HG02973 (cell line): ENCODE measurements around the gene PILRB.
A peak's percentile ranks its signal among the peaks of the same experiment; 100 is the strongest.
"Not testable (repeated sequence)": the region's sequence is repeated elsewhere in the genome, so short reads cannot be mapped to it uniquely, and the experiment has no call there.

Experiments
- ATAC-seq: cut with Tn5 transposase; IDR thresholded peaks from one replicate; pipeline ENCODE4 v1.9.1; 2021; ENCODE audit warnings: moderate library complexity; ENCODE audit not compliant: unreplicated experiment

PILRB gene

DNA sequence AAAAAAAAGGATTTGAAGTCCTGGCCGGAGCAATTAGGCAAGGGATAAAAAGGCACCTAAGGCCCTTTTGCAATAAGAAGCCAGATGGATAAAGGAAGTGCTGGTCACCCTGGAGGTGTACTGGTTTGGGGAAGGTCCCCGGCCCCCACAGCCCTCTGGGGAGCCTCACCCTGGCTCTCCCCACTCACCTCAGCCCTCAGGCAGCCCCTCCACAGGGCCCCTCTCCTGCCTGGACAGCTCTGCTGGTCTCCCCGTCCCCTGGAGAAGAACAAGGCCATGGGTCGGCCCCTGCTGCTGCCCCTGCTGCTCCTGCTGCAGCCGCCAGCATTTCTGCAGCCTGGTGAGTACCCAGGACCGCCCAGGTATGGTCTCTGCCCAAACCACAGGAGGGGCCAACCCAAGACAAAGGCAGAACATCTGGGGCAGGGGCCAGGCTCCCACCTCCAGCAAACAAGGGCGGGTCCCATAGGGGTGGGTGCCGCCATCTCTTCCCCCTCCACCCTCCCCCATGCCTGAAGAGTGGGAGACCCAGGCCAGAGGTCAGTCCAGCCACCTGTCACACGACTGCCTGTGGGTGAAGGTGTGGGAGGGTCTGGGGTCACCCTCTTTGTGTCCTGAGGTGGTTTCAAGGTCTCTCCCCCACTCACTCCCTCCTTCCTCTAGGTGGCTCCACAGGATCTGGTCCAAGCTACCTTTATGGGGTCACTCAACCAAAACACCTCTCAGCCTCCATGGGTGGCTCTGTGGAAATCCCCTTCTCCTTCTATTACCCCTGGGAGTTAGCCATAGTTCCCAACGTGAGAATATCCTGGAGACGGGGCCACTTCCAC lies at the start of gene PILRB:
Gene PILRB, plus strand, starts transcription at position 91 of the 830 bp plus-strand sequence. Its CDS starts 186 bp downstream, at position 277.
- ATAC-seq, result no peak

DNA sequence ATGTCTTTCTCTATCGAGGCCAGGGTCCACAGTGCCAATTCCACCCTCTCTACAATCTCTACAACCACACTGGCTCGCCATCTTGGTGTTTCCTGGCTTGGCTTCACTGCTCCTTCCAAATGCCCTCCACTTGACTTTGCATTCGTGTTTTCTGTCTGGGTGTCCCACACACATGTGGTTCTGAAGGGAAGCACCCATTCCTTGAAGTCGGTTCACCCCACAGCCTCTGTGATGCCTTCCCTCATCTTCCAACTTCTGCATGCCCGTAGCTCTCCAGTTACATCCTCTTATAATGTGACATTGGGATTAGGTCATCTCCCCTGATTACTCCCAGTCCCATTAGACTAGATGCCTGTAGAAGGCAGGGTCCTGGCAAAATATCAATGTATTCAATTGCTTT lies 39.6 kb upstream of the PILRB start:
- not testable (repeated sequence) for ATAC-seq

DNA sequence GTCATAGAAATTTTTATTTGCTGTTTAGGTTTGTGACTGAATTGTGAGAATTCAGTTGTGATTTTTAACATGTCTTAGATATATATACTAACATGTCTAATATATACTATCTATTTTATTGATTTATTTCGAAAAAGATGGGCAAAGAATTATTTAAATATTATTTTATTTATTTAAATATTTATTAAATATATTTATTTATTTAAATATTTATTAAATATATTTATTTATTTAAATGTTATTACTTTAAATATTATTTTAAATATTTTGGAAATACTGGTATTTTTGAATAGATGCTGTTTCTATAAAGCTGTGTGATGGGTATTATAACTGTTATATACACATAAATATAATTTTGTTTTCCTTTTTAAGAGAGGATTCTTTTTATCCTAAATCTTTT lies 36.3 kb upstream of the PILRB start:
- ATAC-seq, result not testable (repeated sequence)

DNA sequence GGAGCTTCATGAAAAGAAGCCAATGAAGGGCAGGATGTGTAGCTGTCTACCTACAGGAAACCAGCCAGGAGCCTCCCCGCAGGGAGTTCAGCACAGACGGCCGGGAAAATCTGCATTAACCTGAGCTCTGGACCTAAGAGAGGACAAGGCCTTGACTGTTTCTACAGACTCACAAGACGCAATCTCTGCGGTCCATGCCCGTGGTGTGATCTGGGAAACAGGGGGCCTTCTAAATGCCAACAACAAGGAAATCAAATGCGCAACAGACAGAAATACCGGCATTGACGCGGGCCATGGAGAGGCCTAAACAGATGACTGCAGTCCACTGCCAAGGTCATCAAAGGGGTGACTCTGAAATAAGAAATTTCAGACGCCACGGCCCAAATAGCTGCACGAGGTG lies 33.7 kb upstream of the PILRB start:
- not testable (repeated sequence) for ATAC-seq

DNA sequence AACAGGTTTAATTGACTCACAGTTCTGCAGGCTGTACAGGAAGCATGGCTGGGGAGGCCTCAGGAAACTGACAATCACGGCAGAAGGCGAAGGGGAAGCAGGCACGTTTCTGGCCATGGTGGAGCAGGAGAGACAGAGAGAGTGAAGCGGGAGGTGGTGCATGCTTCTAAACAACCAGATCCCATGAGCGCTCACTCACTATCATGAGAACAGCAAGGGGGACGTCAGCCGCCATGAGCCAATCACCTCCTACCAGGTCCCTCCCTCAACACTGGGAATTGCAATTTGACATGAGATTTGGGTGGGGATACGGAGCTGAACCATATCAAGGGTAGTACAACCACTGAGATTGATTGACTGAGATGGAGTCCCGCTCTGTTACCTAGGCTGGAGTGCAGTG lies 32.2 kb upstream of the PILRB start:
- ATAC-seq, result not testable (repeated sequence)

DNA sequence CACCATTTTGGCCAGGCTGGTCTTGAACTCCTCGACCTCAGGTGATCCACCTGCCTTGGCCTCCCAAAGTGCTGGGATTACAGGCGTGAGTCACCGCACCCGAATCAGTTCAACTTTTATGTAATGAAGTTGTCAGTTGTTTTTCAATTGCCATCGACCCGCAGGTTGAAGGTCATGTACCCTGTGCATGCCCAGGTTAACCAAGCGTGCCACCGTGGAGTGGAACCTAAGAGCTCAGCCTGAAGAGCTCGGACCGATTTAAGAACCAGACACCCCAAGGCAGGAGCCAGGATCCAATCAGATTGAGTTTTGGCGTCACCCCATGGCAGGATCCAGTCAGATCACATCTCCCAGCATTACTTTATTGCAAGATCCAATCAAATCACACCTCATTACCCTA lies 31.0 kb upstream of the PILRB start:
- not testable (repeated sequence) for ATAC-seq

DNA sequence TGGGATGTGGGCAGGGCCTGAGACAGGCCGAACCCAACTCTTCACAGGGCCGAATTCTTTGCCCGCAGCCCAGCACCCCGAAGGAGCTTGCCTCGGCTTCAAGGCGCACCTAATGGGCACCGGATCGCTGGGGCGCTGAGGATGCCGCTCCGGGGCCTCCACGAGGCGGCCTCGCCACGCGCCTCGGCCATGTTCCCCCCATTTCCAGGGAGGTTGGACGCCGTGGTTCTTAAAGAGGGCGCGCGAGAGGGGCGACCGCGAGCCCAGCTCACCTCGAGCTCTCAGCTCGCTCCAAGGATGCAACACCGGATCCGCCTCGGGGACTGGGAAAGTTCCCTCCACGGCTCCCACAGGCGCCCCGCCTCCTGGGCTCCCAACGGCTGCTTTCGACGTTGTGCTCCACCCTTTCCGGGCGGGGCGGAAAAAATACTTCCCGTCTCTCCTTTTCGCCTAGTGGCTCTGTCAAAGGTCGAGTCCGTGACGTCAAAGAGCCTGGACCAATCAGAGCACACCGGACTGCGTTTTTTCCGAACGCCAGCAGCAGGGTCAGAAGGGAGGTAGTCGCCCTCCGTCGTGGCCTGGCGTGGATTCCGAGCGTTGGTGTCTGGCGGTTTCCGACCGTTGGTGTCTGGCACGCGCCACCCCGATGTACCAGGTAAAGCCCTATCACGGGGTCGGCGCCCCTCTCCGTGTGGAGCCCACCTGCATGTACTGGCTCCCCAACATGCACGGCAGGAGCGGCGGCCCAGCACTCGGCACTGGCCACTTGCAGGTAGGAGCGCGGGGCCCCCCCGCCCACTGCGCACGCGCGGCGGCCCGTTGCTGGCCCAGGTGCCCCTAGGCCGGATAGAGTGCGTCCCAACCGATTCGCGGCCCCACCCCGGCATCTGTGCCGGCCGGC lies 22.1 kb upstream of the PILRB start:
- peak; percentile 87 for ATAC-seq

DNA sequence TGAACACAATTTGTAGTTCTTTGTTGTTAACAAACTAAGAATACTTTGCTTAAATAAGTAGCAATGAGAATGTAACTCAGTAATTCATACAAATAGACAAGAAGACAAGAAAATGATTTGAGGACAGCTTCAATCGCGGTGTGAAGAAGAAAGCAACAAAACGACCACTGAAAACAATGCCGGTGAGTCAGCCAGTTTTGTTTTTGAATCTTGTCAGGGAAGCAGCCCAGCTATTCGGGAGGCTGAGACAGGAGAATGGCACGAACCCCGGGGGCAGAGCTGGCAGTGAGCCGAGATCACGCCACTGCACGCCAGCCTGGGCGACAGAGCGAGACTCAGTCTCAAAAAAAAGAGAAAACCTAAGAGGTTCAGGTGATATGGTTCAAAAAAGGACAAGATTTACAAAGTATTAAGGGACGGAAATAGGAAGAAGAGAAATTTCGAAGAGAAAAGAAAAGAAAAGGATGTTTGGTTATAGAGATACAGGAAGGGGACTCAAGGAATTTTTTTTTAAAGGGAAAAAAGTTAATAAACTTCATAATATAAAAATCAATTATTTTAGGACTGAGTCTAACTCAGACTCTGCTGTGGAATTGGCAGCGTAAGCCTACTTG lies 19.7 kb upstream of the PILRB start:
- not testable (repeated sequence) for ATAC-seq

DNA sequence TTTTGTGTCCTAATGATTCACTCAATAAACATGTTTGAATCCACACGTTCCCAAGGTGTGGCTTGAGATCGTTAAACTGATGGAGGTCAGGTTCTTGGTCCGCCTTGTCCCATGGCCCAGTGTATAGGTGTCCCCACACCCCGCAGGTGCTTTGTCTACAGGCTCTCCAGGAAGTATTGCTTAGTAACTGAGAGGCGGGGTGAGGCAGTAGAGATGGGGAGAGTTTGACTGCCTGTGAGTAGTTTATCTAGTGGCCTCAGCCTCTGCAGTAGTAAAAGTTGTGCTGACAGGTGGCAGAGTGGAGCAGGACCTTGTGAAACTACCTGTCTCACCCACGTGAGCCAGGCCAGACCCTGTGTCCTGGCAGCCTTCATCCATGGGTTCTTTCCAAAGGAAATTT lies 16.6 kb upstream of the PILRB start:
- ATAC-seq, result not testable (repeated sequence)

DNA sequence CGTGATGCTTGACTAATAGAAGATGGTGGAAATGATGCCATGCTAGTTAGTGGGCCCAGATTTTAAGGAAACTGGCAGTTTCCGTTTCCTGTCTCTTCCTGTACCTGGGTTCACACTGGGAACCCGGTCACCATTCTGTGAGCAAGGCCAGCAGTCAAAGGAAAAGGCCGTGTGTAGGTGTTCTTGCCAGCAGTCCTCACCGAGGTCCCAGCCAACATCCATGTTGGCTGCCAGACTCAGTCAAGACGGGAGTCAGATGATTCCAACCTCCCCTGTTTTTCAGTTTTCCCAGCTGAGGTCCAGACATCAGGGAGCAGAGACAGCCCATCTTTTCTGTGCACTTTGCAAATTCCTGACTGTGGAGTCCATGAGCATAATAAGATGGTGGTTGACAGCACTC lies 15.2 kb upstream of the PILRB start:
- no peak for ATAC-seq

DNA sequence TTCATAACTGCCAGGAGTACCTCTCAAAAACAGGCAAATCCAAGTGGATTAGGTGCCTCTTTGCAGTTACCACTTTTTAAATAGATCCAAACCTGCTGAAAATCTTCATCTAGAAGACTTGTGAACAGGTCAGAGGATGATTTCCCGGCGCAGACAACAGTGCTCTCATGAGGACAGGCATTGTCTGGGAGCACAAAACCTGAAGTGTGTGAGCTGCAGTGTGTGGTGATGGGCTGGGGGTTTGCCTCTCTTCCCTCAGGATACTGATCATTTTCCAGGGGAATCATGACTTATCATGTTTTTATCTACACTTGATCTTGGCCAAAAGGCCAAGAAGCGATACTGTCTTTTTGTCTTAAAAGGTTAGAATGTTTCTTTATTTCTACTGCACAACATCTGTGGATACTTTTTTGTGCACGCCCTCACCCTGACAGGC lies 13.8 kb upstream of the PILRB start:
- not testable (repeated sequence) for ATAC-seq

DNA sequence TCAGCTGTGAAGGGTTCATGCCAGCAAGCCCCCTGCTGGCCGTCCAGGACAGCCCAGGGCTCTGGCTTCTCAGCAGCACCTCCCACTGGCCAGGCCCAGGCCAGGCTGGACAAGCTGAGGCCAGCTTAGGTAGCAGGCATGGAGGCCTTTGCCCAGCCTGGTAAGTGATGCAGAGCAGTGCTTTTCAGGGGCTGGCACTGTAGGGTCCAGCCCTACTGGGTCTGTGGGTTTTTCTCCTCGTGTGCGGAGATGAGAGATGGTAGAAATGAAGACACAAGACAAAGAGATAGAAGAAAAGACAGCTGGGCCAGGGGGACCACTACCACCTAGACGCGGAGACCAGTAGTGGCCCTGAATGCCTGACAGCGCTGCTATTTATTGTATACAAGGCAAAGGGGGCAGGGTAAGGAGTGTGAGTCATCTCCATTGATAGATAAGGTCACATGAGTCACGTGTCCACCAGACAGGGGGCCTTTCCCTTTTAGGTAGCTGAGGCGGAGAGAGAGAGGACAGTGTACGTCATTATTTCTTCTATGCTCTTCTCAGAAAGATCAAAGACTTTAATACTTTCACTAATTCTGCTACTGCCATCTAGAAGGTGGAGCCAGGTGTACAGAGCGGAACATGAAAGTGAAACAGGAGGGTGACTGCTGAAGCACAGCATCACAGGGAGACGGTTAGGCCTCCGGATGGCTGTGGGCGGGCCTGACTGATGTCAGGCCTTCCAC lies 13.2 kb upstream of the PILRB start:
- peak; percentile 75 for ATAC-seq

DNA sequence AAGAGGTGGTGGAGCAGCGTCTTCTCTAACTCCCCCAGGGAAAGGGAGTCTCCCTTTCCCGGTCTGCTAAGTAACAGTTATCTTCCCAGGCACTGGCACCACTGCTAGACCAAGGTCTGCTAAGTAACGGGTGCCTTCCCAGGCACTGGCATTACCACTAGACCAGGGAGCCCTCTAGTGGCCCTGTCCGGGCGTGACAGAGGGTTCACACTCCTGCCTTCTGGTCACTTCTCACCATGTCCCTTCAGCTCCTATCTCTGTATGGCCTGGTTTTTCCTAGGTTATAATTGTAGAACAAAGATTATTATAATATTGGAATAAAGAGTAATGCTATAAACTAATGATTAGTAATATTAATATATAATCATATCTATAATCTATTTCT lies 12.6 kb upstream of the PILRB start:
- peak; percentile 19 for ATAC-seq

DNA sequence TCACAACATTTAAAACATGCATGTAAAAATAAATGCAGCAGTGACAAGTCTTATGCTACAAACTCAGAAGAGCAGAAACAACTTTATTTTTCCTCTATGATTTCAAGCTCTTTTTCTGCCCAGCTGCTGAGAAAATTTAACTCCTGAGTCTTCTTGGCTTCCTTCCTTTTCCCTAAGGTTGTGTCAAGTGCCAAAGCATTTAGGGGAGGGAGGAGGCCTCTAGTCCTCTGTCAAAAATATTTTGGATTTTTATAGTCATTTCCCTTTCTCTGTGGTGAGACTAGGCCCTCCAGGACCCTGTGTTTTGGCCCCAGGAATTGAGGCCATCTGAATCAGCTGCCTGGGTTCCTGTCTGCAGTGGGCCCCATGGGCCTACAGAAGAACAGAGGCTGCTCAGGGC lies 11.0 kb upstream of the PILRB start:
- no peak for ATAC-seq

DNA sequence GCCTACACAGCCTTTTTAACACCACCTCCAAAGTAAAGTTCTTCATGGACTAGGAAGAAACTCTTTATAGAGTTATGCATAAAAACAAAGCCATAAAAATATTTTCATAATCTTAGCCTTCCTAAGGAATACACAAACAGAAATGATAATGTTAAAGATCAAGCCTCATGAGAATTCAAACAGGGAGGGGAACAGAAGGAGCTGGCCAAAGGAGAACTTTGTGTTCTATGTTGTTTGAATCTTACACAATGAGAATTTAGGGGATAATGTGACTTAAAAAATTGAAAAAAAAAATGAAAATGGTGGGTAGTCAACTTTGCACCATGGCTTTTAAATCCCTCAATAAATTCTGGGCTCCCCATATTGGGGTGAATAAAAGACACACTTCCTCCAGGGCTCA lies 9.1 kb upstream of the PILRB start:
- ATAC-seq, result no peak

DNA sequence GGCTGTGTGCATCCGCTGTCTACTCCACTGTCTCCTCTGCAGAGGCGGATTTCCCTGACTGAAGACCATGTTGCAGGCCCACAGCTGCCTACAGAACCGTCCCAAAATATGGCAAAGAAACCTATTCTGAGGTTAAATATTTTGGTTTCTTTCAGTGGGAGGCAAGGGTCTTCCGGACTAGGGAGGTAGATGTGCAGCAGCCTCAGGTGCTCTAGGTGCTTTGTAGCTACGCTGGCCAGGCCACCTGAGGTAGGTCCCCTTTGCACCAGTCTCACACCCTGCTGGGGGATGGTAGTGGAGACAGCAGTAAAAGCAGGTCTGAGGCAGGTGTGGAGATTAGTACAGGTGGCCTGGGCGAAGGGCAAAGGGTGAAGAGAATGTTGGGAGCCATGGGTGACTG lies 8.2 kb upstream of the PILRB start:
- no peak for ATAC-seq

DNA sequence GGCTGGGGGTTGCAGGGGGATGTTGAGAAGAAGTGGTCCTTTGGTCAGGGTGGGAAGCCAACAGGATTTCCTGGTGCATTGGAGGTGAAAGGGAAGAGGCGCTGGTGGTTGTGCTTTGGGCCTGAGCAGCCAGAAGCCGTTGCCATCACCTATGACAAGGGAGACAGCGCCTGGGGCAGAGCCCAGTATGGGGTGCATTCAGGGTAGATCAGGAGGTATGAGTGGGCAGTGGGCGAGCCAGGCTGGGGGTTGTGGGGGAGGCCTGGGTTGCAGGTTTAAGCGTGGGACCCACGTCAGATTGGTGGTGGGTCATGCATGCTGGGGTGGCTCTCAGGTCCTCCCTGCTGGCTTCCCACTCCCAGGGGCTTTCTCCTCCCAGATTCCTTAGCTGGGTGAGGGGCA lies 6.3 kb upstream of the PILRB start:
- ATAC-seq, result no peak

DNA sequence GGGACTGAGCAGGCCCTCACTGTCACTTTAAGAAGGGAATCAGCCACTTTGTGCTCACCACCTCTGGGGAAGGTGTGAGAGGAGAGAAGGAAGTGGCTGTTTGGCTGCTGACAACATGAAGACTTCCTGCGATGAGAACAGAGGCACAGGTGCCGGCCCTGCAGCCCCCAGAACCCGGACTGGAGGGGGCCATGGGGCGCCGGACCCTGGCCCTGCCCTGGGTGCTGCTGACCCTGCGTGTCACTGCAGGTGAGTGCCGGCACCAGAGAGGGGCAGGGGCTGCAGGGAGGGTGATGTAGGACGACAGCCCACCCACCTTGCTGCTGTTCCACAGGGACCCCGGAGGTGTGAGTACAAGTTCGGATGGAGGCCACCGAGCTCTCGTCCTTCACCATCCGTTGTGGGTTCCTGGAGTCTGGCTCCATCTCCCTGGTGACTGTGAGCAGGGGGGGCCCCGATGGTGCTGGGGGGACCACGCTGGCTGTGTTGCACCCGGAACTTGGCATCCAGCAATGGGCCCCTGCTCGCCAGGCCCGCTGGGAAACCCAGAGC lies 5.6 kb upstream of the PILRB start:
- not testable (repeated sequence) for ATAC-seq

DNA sequence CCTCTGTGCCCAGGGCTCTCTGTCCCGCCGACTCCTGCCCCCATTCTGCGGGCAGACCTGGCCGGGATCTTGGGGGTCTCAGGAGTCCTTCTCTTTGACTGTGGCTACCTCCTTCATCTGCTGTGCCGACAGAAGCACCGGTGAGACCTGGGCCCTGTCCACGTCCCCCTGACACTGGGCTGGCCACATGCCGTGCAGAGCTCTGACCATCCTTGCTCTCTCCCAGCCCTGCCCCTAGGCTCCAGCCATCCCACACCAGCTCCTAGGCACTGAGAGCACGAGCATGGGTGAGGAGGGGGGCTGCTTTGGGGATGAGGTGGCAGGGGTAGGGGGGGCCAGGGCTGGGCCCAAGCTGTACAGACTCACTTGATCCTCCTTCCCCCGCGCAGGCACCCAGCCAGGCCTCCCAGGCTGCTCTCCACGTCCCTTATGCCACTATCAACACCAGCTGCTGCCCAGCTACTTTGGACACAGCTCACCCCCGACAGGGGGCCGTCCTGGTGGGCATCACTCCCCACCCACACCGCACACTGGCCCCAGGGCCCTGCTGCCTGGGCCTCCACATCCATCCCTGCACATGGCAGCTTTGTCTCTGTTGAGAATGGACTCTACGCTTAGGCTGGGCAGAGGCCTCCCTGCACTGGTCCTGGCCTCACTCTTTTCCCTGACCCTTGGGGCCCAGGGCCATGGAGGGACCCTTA lies 4.8 kb upstream of the PILRB start:
- ATAC-seq, result no peak
